Measurements from ENCODE around the gene FMNL2.

The FMNL2 gene

GRCh38 chr2:152548996-152549395 is 214.0 kb downstream of the FMNL2 start:
- Histone ChIP-seq H3K27me3 (ENCODE audit: control insufficient read depth, insufficient read depth, low read length) (no peaks in the 10 kb centered on the region), H3K4me1 (ENCODE audit: control insufficient read depth, insufficient read depth, low read length) (no peaks in the 10 kb centered on the region; the same call in 1 of the 2 replicates), H3K4me3 (ENCODE audit: low read depth, low read length) (no peak overlapping the region), H3K9me3 (ENCODE audit: control insufficient read depth, insufficient read depth, low read length) (no peaks in the 10 kb centered on the region), H3K36me3 (ENCODE audit: control insufficient read depth, insufficient read depth, low read length) (peaks cover 7% of the 10 kb centered on the region; the same call in 1 of the 2 replicates), H3K27ac (ENCODE audit: low read depth, low read length) (no peak overlapping the region), H3K9ac (ENCODE audit: low read depth, low read length) (no peak overlapping the region)

GRCh38 chr2:152549423-152549822 is 214.4 kb downstream of the FMNL2 start:
- H3K9ac ChIP-seq (ENCODE audit: low read depth, low read length), result no peak overlapping the region
- H3K27me3 ChIP-seq (ENCODE audit: control insufficient read depth, insufficient read depth, low read length), result no peaks in the 10 kb centered on the region
- H3K27ac ChIP-seq (ENCODE audit: low read depth, low read length), result no peak overlapping the region
- H3K9me3 ChIP-seq (ENCODE audit: control insufficient read depth, insufficient read depth, low read length), result no peaks in the 10 kb centered on the region
- H3K4me1 ChIP-seq (ENCODE audit: control insufficient read depth, insufficient read depth, low read length), result no peaks in the 10 kb centered on the region; the same call in 1 of the 2 replicates
- H3K4me3 ChIP-seq (ENCODE audit: low read depth, low read length), result no peak overlapping the region
- peaks cover 7% of the 10 kb centered on the region; the same call in 1 of the 2 replicates for H3K36me3 ChIP-seq (ENCODE audit: control insufficient read depth, insufficient read depth, low read length)

GRCh38 chr2:152550386-152550785 is 215.4 kb downstream of the FMNL2 start:
- H3K9me3 ChIP-seq (ENCODE audit: control insufficient read depth, insufficient read depth, low read length), result no peaks in the 10 kb centered on the region
- no peak overlapping the region for H3K9ac ChIP-seq (ENCODE audit: low read depth, low read length)
- peaks cover 7% of the 10 kb centered on the region; the same call in 1 of the 2 replicates for H3K36me3 ChIP-seq (ENCODE audit: control insufficient read depth, insufficient read depth, low read length)
- no peak overlapping the region for H3K27ac ChIP-seq (ENCODE audit: low read depth, low read length)
- no peaks in the 10 kb centered on the region for H3K4me1 ChIP-seq (ENCODE audit: control insufficient read depth, insufficient read depth, low read length)
- H3K27me3 ChIP-seq (ENCODE audit: control insufficient read depth, insufficient read depth, low read length), result no peaks in the 10 kb centered on the region
- H3K4me3 ChIP-seq (ENCODE audit: low read depth, low read length), result no peak overlapping the region

GRCh38 chr2:152552888-152553287 is 217.9 kb downstream of the FMNL2 start:
- H3K9me3 ChIP-seq (ENCODE audit: control insufficient read depth, insufficient read depth, low read length), result no peaks in the 10 kb centered on the region
- H3K4me1 ChIP-seq (ENCODE audit: control insufficient read depth, insufficient read depth, low read length), result peaks cover 9% of the 10 kb centered on the region; the same call in 1 of the 2 replicates
- H3K9ac ChIP-seq (ENCODE audit: low read depth, low read length), result no peak overlapping the region
- H3K36me3 ChIP-seq (ENCODE audit: control insufficient read depth, insufficient read depth, low read length), result peaks cover 3% of the 10 kb centered on the region; the same call in 1 of the 2 replicates
- H3K27ac ChIP-seq (ENCODE audit: low read depth, low read length), result no peak overlapping the region
- H3K27me3 ChIP-seq (ENCODE audit: control insufficient read depth, insufficient read depth, low read length), result no peaks in the 10 kb centered on the region
- H3K4me3 ChIP-seq (ENCODE audit: low read depth, low read length), result no peak overlapping the region

GRCh38 chr2:152553518-152553917 is 218.5 kb downstream of the FMNL2 start:
- Histone ChIP-seq H3K27ac (ENCODE audit: low read depth, low read length) (no peak overlapping the region), H3K36me3 (ENCODE audit: control insufficient read depth, insufficient read depth, low read length) (peaks cover 3% of the 10 kb centered on the region; the same call in 1 of the 2 replicates), H3K4me3 (ENCODE audit: low read depth, low read length) (no peak overlapping the region), H3K4me1 (ENCODE audit: control insufficient read depth, insufficient read depth, low read length) (peaks cover 13% of the 10 kb centered on the region; the same call in 1 of the 2 replicates), H3K27me3 (ENCODE audit: control insufficient read depth, insufficient read depth, low read length) (no peaks in the 10 kb centered on the region), H3K9me3 (ENCODE audit: control insufficient read depth, insufficient read depth, low read length) (no peaks in the 10 kb centered on the region), H3K9ac (ENCODE audit: low read depth, low read length) (no peak overlapping the region)

GRCh38 chr2:152555048-152555447 is 220.1 kb downstream of the FMNL2 start:
- Histone ChIP-seq H3K4me1 (ENCODE audit: control insufficient read depth, insufficient read depth, low read length) (peaks cover 13% of the 10 kb centered on the region; the same call in 1 of the 2 replicates), H3K9me3 (ENCODE audit: control insufficient read depth, insufficient read depth, low read length) (no peaks in the 10 kb centered on the region), H3K4me3 (ENCODE audit: low read depth, low read length) (no peak overlapping the region), H3K27me3 (ENCODE audit: control insufficient read depth, insufficient read depth, low read length) (no peaks in the 10 kb centered on the region), H3K27ac (ENCODE audit: low read depth, low read length) (no peak overlapping the region), H3K36me3 (ENCODE audit: control insufficient read depth, insufficient read depth, low read length) (peaks cover 9% of the 10 kb centered on the region), H3K9ac (ENCODE audit: low read depth, low read length) (no peak overlapping the region)

- H3K36me3 ChIP-seq (ENCODE audit: control insufficient read depth, insufficient read depth, low read length), result peaks cover 16% of the 10 kb centered on the region
- H3K4me3 ChIP-seq (ENCODE audit: low read depth, low read length), result no peak overlapping the region
- no peaks in the 10 kb centered on the region for H3K27me3 ChIP-seq (ENCODE audit: control insufficient read depth, insufficient read depth, low read length)
- H3K9me3 ChIP-seq (ENCODE audit: control insufficient read depth, insufficient read depth, low read length), result no peaks in the 10 kb centered on the region
- no peak overlapping the region for H3K9ac ChIP-seq (ENCODE audit: low read depth, low read length)
- peaks cover 13% of the 10 kb centered on the region; the same call in 1 of the 2 replicates for H3K4me1 ChIP-seq (ENCODE audit: control insufficient read depth, insufficient read depth, low read length)
- no peak overlapping the region for H3K27ac ChIP-seq (ENCODE audit: low read depth, low read length)
These were observed 221.5 kb downstream of the FMNL2 start for GRCh38 chr2:152556506-152556905.

- peaks cover 13% of the 10 kb centered on the region; the same call in 1 of the 2 replicates for H3K4me1 ChIP-seq (ENCODE audit: control insufficient read depth, insufficient read depth, low read length)
- H3K36me3 ChIP-seq (ENCODE audit: control insufficient read depth, insufficient read depth, low read length), result peaks cover 20% of the 10 kb centered on the region
- H3K4me3 ChIP-seq (ENCODE audit: low read depth, low read length), result no peak overlapping the region
- H3K9me3 ChIP-seq (ENCODE audit: control insufficient read depth, insufficient read depth, low read length), result no peaks in the 10 kb centered on the region
- no peak overlapping the region for H3K9ac ChIP-seq (ENCODE audit: low read depth, low read length)
- H3K27me3 ChIP-seq (ENCODE audit: control insufficient read depth, insufficient read depth, low read length), result no peaks in the 10 kb centered on the region
- no peak overlapping the region for H3K27ac ChIP-seq (ENCODE audit: low read depth, low read length)
These were observed 222.4 kb downstream of the FMNL2 start for GRCh38 chr2:152557273-152557888.

- Histone ChIP-seq H3K9me3 (ENCODE audit: control insufficient read depth, insufficient read depth, low read length) (no peaks in the 10 kb centered on the region), H3K4me1 (ENCODE audit: control insufficient read depth, insufficient read depth, low read length) (peaks cover 13% of the 10 kb centered on the region; the same call in 1 of the 2 replicates), H3K27ac (ENCODE audit: low read depth, low read length) (no peak overlapping the region), H3K27me3 (ENCODE audit: control insufficient read depth, insufficient read depth, low read length) (no peaks in the 10 kb centered on the region), H3K36me3 (ENCODE audit: control insufficient read depth, insufficient read depth, low read length) (peaks cover 20% of the 10 kb centered on the region), H3K9ac (ENCODE audit: low read depth, low read length) (no peak overlapping the region), H3K4me3 (ENCODE audit: low read depth, low read length) (no peak overlapping the region)
These were observed 223.4 kb downstream of the FMNL2 start for GRCh38 chr2:152558158-152558984.

- H3K36me3 ChIP-seq (ENCODE audit: control insufficient read depth, insufficient read depth, low read length), result peaks cover 23% of the 10 kb centered on the region
- no peak overlapping the region for H3K4me3 ChIP-seq (ENCODE audit: low read depth, low read length)
- no peak overlapping the region for H3K27ac ChIP-seq (ENCODE audit: low read depth, low read length)
- no peaks in the 10 kb centered on the region for H3K27me3 ChIP-seq (ENCODE audit: control insufficient read depth, insufficient read depth, low read length)
- peaks cover 13% of the 10 kb centered on the region; the same call in 1 of the 2 replicates for H3K4me1 ChIP-seq (ENCODE audit: control insufficient read depth, insufficient read depth, low read length)
- H3K9me3 ChIP-seq (ENCODE audit: control insufficient read depth, insufficient read depth, low read length), result no peaks in the 10 kb centered on the region
- no peak overlapping the region for H3K9ac ChIP-seq (ENCODE audit: low read depth, low read length)
These were observed 224.0 kb downstream of the FMNL2 start for GRCh38 chr2:152559008-152559407.

GRCh38 chr2:152560166-152560565 is 225.2 kb downstream of the FMNL2 start:
- Histone ChIP-seq H3K9ac (ENCODE audit: low read depth, low read length) (no peak overlapping the region), H3K27me3 (ENCODE audit: control insufficient read depth, insufficient read depth, low read length) (no peaks in the 10 kb centered on the region), H3K4me3 (ENCODE audit: low read depth, low read length) (no peak overlapping the region), H3K36me3 (ENCODE audit: control insufficient read depth, insufficient read depth, low read length) (peaks cover 23% of the 10 kb centered on the region), H3K9me3 (ENCODE audit: control insufficient read depth, insufficient read depth, low read length) (no peaks in the 10 kb centered on the region), H3K27ac (ENCODE audit: low read depth, low read length) (no peak overlapping the region), H3K4me1 (ENCODE audit: control insufficient read depth, insufficient read depth, low read length) (peaks cover 13% of the 10 kb centered on the region; the same call in 1 of the 2 replicates)
